Hepatocyte (in vitro differentiated cells): ENCODE measurements around the gene RERG. TPM values are rescaled to one million over a fixed set of nuclear protein-coding genes. Genes with fewer than 3 reads are reported as not detected.

Experiments
- DNase-seq: peaks from one replicate; pipeline ENCODE4 v3.0.0-alpha.2; 2016; ENCODE audit warnings: low spot score
- H2AFZ ChIP-seq: fragments of 200-600 bp; sonication (generic); 2 replicates; pipeline ENCODE4 v1.6.0; 2016; ENCODE audit warnings: antibody characterized with exemption, mild to moderate bottlenecking
- H3K27ac ChIP-seq: fragments of 200-600 bp; sonication (generic); 2 replicates; pipeline ENCODE4 v1.5.1; 2016; ENCODE audit warnings: mild to moderate bottlenecking
- H3K27me3 ChIP-seq: fragments of 200-600 bp; sonication (generic); 2 replicates; pipeline ENCODE4 v1.6.1; 2016
- H3K36me3 ChIP-seq: fragments of 200-600 bp; sonication (generic); replicated peaks from 2 replicates; pipeline ENCODE4 v1.5.1; 2016; ENCODE audit warnings: low read depth; ENCODE audit not compliant: insufficient read depth
- H3K4me1 ChIP-seq: fragments of 200-600 bp; sonication (generic); 2 replicates; pipeline ENCODE4 v1.5.1; 2016; ENCODE audit warnings: mild to moderate bottlenecking, moderate library complexity; ENCODE audit not compliant: insufficient read depth
- H3K4me2 ChIP-seq: fragments of 200-600 bp; sonication (generic); 2 replicates; pipeline ENCODE4 v1.6.0; 2016
- H3K4me3 ChIP-seq: fragments of 200-600 bp; sonication (generic); 2 replicates; pipeline ENCODE4 v1.5.1; 2016; ENCODE audit warnings: mild to moderate bottlenecking
- H3K79me2 ChIP-seq: fragments of 200-600 bp; sonication (generic); 2 replicates; pipeline ENCODE4 v1.6.0; 2017; ENCODE audit warnings: mild to moderate bottlenecking
- H3K9me2 ChIP-seq: fragments of 200-600 bp; sonication (generic); replicated peaks from 2 replicates; pipeline ENCODE4 v1.6.0; 2017; ENCODE audit warnings: mild to moderate bottlenecking; ENCODE audit not compliant: insufficient read depth
- H3K9me3 ChIP-seq: fragments of 200-600 bp; sonication (generic); 2 replicates; pipeline ENCODE4 v1.5.1; 2016; ENCODE audit warnings: low read depth, mild to moderate bottlenecking
- H4K20me1 ChIP-seq: fragments of 200-600 bp; sonication (generic); 2 replicates; pipeline ENCODE4 v1.6.0; 2016; ENCODE audit warnings: mild to moderate bottlenecking; ENCODE audit not compliant: insufficient read depth, poor library complexity, severe bottlenecking
- CTCF ChIP-seq: fragments of 200-600 bp; sonication (generic); IDR thresholded peaks from 2 replicates; pipeline ENCODE4 v1.5.1; 2016; ENCODE audit warnings: antibody characterized with exemption, mild to moderate bottlenecking; ENCODE audit not compliant: poor library complexity
- EZH2 ChIP-seq: fragments of 200-600 bp; sonication (generic); IDR thresholded peaks from 2 replicates; pipeline ENCODE4 v1.6.1; 2016; ENCODE audit warnings: antibody characterized with exemption, mild to moderate bottlenecking, borderline replicate concordance
- EZH2phosphoT487 ChIP-seq: fragments of 200-600 bp; sonication (generic); IDR thresholded peaks from one replicate; pipeline ENCODE4 v1.6.1; 2018; ENCODE audit warnings: antibody characterized with exemption, mild to moderate bottlenecking, low read depth, moderate library complexity; ENCODE audit not compliant: unreplicated experiment, severe bottlenecking
- WGBS: methylation state at CpG from one replicate; pipeline ENCODE4 v1.1.6; 2016; ENCODE audit warnings: low lambda C conversion rate; ENCODE audit errors: missing lambda C conversion rate; 5-methylcytosine and 5-hydroxymethylcytosine counted together
- polyA plus RNA-seq: library from polyadenylated mRNA; unstranded; fragments of >200 nt; fragmentation: Nextera tagmentation; extraction: Ambion mirVana; gene quantifications from 2 replicates; pipeline ENCODE4 v1.2.1, GENCODE V29; 2016
- total RNA-seq: library from RNA; depleted of rRNA; stranded (reverse); fragments of >200 nt; gene quantifications from 2 replicates; pipeline ENCODE4 v1.2.3, GENCODE V29; 2014

The RERG gene
- total and polyA plus RNA-seq, 2 experiments from 2014 or later: 1.3 to 7.9 TPM

GRCh38 chr12:15209782-15210181, 11.4 kb downstream of the RERG start:
- no peaks in the 10 kb centered on the region for H4K20me1 ChIP-seq
- no peaks in the 10 kb centered on the region for H3K9me2 ChIP-seq
- WGBS: 69% methylated on average over 1 of the region's 1 CpG
- no peaks in the 10 kb centered on the region for H3K27me3 ChIP-seq
- no peaks in the 10 kb centered on the region for H3K4me1 ChIP-seq
- no peak for TF ChIP-seq EZH2
- no peak for TF ChIP-seq CTCF
- TF ChIP-seq EZH2phosphoT487: no peak
- H3K27ac ChIP-seq: no peak overlapping the region
- H3K9me3 ChIP-seq: no peaks in the 10 kb centered on the region
- no peak overlapping the region for H3K4me2 ChIP-seq
- H2AFZ ChIP-seq: no peak overlapping the region
- no peaks in the 10 kb centered on the region for H3K79me2 ChIP-seq
- no peak overlapping the region for H3K4me3 ChIP-seq
- no peaks in the 10 kb centered on the region for H3K36me3 ChIP-seq
- DNase-seq: no peak

- no peak overlapping the region for H3K4me2 ChIP-seq
- H3K27ac ChIP-seq: no peak overlapping the region
- H3K27me3 ChIP-seq: no peaks in the 10 kb centered on the region
- H3K9me2 ChIP-seq: no peaks in the 10 kb centered on the region
- H3K9me3 ChIP-seq: no peaks in the 10 kb centered on the region
- DNase-seq: no peak
- no peaks in the 10 kb centered on the region for H3K36me3 ChIP-seq
- TF ChIP-seq EZH2: no peak
- TF ChIP-seq EZH2phosphoT487: no peak
- TF ChIP-seq CTCF: no peak
- H3K79me2 ChIP-seq: no peaks in the 10 kb centered on the region
- H3K4me3 ChIP-seq: no peak overlapping the region
- H2AFZ ChIP-seq: no peak overlapping the region
- no peaks in the 10 kb centered on the region for H4K20me1 ChIP-seq
- H3K4me1 ChIP-seq: no peaks in the 10 kb centered on the region
- 88% methylated on average over 7 of the region's 7 CpGs for WGBS
Observed at GRCh38 chr12:15208871-15209656, 12.2 kb downstream of the RERG start.

- Histone ChIP-seq H3K9me3 (no peaks in the 10 kb centered on the region), H3K27ac (no peak overlapping the region), H3K36me3 (no peaks in the 10 kb centered on the region), H3K4me3 (no peak overlapping the region), H3K27me3 (no peaks in the 10 kb centered on the region), H2AFZ (no peak overlapping the region), H3K79me2 (no peaks in the 10 kb centered on the region), H3K9me2 (no peaks in the 10 kb centered on the region), H3K4me2 (no peak overlapping the region), H3K4me1 (no peaks in the 10 kb centered on the region), H4K20me1 (no peaks in the 10 kb centered on the region)
- DNase-seq: no peak
- 89% methylated on average over 2 of the region's 2 CpGs for WGBS
- TF ChIP-seq EZH2phosphoT487 (no peak), CTCF (peak; percentile 33), EZH2 (no peak)
Observed at GRCh38 chr12:15208140-15208539, 13.1 kb downstream of the RERG start.
